AG10803 (cell line): ENCODE data around the gene AGER.
"Not testable (repeated sequence)": the region's sequence is repeated elsewhere in the genome, so short reads cannot be mapped to it uniquely, and the experiment has no call there.

Experiments
- DNase-seq: peaks from one replicate; pipeline ENCODE4 v3.0.0; 2010; ENCODE audit warnings: low read depth
- H3K4me3 ChIP-seq: 2 replicates; pipeline ENCODE4 v1.5.1; 2011; ENCODE audit warnings: mild to moderate bottlenecking, low read length, control low read depth
- TF ChIP-seq, protein P1 (sequence below): conservative IDR thresholded peaks from 2 replicates; pipeline ENCODE4 v1.5.1; 2011; ENCODE audit warnings: mild to moderate bottlenecking, low read length, control low read depth, inconsistent platforms

The AGER gene

DNA sequence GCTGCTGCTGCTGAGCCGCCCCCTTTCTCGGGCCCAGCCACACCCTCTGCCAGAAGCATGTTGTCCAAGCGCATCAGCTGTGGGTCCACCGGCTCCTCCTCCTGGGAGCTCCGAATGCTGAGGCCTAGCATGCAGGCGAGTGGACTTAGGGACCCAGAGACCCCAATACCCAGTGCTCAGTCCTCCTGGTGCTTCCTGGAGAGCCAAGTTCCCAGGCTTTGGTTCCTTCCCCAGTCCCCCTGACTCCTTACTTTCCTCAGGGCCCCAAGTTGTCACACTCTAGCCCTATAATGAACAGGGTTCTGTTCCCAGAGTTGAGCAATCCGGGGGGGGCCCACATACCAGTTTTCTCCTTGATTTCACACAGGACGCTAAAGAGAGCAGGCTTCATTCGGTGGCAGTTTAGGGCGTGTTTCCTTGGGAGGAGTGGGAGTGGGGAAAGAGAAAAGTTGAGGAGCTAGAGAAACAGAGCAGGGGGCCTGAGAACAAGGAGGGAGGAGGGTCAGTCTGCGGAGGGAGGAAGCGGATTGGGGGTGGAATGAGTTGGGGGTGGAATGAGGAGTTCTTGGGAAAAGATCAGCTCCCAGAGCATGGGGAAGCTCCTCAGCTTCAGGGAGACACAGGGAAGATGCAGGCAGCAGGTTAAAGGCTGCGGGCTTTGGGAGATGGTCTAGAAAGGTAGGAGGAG is 4.5 kb upstream of the AGER start:
- peak; percentile 34 for DNase-seq
- TF ChIP-seq, protein P1, sequence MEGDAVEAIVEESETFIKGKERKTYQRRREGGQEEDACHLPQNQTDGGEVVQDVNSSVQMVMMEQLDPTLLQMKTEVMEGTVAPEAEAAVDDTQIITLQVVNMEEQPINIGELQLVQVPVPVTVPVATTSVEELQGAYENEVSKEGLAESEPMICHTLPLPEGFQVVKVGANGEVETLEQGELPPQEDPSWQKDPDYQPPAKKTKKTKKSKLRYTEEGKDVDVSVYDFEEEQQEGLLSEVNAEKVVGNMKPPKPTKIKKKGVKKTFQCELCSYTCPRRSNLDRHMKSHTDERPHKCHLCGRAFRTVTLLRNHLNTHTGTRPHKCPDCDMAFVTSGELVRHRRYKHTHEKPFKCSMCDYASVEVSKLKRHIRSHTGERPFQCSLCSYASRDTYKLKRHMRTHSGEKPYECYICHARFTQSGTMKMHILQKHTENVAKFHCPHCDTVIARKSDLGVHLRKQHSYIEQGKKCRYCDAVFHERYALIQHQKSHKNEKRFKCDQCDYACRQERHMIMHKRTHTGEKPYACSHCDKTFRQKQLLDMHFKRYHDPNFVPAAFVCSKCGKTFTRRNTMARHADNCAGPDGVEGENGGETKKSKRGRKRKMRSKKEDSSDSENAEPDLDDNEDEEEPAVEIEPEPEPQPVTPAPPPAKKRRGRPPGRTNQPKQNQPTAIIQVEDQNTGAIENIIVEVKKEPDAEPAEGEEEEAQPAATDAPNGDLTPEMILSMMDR = no peak; the same call in 1 of the 2 replicates
- peak overlapping the region; percentile 79 for H3K4me3 ChIP-seq

DNA sequence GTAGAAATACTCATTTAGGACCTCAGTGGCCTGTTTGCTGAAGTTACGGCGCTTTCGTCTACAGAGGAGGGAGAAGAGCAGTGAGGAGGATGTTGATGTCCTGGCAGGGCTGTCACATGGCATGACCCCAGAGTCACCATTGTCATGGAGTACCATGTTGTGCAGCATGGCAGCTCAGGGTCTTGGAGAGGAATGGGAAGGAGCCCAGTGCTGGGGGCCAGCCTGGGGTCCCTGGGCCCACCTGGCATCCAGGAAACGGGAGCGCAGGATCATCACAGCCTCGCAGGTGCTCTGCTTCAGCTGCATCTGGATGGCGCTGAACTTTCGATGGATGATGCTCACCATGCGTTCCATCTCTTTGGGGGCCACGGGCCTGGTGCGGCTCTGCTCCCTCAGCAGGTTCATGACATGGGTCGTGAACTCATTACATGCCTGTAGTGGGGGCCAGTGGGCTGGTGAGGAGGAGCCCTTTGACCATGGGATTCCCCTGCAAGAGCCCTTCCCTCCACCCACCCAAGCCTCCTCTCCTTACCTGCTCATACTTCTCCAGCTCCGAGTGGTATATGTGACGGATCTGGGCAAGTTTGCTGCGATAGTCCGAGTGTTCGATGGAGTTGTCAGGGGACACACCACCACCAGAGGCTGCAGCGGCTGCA is 3.8 kb upstream of the AGER start:
- not testable (repeated sequence) for DNase-seq
- H3K4me3 ChIP-seq = peak overlapping the region; percentile 79

DNA sequence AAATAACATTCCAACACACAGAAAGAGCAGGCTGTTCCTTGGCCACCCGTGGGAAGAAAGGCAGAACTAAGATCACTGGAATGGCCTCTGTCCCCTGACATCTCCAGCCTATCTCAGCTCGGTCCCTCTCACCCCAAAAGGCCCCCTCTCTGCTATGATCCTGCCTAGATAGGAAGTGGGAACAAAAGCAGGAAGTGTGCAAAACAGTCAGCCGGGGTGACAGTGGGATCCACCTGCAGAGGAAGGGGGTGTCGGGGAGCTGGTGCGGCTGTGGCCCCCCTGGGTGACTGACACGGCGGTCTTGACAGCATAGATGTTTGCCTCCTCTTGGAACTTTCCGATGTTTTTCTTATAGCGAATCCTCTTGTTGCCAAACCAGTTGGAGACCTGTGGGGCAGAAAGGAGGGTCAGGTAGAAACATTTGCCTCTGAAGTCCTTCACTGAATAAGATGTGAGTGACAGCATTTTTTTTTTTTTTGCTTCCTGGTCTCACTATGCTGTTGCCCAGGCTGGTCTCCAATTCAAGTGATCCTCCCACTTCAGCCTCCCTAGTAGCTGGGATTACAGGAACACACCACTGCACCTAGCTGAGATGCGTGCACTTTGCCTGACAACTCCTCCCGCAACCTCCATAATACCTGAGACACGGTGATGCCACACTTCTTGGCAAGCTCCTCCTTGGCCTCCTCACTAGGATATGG is 3.1 kb upstream of the AGER start:
- TF ChIP-seq, protein P1 = no peak
- no peak for DNase-seq

DNA sequence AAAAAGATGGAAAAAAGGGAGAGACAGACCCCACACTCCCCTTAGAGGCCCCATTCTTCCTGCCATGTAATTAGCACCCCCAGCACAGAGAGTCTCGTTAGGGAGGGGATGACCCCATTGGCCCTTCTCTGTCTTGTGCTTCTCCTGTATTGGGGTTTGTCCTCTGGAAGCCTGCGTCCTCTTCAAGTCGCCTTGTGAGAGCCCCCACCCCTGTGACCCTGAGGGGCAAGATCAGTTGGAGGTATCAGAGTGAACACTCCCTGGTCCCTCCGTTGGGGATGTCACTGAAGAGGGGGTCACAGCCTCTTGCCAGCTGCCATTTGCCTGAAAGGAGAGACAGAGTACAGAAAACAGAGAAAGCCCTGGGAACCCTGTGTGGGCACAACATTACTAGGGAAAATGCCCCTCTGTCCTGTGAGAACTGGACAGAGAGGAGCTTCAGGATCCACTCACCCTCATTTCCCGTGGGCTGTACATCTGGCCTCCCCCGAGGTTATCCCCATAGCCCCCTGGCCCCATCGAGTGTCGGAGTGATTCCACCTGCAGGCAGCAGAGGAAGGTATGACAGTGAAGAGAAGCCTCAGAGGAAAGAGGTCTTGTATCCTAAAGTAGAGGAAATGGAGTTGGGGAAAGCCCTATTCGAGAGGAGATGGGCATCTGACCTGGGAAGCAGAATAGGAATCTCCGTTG is 2.2 kb upstream of the AGER start:
- DNase-seq, H3K4me3 ChIP-seq: not testable (repeated sequence)

More for the DNA sequence above, 3.1 kb upstream of the AGER start:
- H3K4me3 ChIP-seq = no peak overlapping the region

DNA sequence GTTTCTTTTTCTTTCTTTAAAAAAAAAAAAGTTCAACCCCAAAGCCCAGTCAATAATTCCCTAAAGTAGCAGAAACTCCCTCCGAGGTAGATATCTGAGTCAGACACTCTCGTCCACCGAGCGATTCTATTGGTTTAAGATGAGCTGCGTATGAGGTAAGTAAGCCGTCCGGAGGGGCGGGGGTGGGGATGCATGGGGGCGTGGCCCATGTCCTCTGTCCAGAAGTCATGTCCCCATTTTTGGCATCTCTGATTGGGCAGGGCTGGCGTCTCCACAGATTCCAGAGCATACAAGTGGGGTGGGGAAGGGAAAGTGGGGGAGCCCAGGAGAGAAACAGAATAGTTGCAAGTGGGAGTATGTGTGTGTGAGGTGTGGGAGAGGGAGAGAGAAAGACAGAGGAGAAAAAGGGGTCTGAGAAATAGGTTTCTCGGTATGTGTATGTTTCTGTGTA is 1.7 kb upstream of the AGER start:
- DNase-seq = peak; percentile 88
- H3K4me3 ChIP-seq = not testable (repeated sequence)

DNA sequence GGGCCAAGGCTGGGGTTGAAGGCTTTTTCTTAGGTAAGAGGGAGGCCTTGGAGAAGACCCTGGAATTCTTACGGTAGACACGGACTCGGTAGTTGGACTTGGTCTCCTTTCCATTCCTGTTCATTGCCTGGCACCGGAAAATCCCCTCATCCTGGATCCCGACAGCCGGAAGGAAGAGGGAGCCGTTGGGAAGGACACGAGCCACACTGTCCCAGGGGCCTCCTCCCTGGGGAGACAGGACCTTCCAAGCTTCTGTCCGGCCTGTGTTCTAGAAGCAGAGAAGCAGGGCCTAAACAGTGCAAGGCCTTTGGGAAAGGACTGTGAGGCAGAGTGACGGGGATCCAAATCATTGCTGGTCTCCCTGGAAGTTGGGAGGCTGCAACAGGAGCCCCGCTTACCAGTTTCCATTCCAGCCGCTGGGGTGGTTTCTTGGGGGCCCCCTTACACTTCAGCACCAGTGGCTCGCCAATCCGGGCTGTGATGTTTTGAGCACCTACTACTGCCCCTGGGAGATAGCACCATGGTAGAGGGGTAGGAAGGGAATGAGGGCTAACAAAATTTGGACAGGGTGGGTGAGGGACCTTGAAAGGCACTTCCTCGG is 470 bp downstream of the AGER start:
- TF ChIP-seq, protein P1 = no peak
- no peak overlapping the region for H3K4me3 ChIP-seq
- no peak for DNase-seq

DNA sequence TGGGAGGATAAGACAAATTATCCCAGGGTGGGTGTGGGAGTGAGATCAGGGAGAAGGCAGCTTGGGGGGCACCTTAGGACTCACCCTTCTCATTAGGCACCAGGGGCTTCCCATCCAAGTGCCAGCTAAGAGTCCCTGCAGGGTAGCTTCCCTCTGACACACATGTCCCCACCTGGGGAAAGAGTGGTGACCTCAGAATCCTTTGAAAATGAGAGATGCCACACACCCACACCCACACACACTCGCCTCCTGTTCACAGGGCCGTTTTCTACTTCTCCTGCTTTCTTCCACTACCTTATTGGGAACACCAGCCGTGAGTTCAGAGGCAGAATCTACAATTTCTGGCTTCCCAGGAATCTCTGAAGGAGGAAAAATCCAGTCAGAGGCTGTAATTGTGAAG is 1.0 kb downstream of the AGER start:
- TF ChIP-seq, protein P1 = no peak
- H3K4me3 ChIP-seq = no peak overlapping the region
- DNase-seq = no peak

DNA sequence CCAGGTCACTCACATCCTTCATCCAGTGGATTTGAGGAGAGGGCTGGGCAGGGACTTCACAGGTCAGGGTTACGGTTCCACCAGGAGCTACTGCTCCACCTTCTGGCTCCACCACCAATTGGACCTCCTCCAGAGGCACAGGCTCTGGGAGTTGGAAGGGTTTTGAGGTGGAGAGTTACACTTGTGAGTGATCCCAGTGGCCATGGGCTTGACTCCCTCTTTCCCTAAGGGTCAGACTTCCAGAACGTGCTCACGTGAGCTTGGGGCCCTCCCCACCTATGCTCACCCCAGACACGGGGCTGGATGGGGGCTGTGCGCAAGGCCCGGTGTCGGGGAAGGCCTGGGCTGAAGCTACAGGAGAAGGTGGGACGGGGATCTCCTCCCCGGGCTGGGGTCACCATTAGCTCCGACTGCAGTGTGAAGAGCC is 1.5 kb downstream of the AGER start:
- no peak overlapping the region for H3K4me3 ChIP-seq
- no peak for DNase-seq
- TF ChIP-seq, protein P1 = no peak
